PC-9 (cell line): Measurements from ENCODE around the gene COL15A1. TPM values are rescaled to one million over a fixed set of nuclear protein-coding genes. Genes with fewer than 3 reads are reported as not detected.

ENCODE experiments used
- BruUV-seq: library from RNA; stranded (reverse); fragments of 400-500 nt; replicated peaks from 2 replicates; lab custom pipeline; 2021; lab: Mats Ljungman, UMichigan
- CTCF ChIA-PET: fragments of 300-600 bp; sonication (Branson Sonifier 250); formaldehyde crosslinking; loops from one replicate; lab custom pipeline; 2022; ENCODE audit warnings: antibody characterized with exemption; lab: Charles Lee
- POLR2A ChIA-PET: fragments of 300-600 bp; sonication (Branson Sonifier 250); formaldehyde crosslinking; loops from one replicate; lab custom pipeline; 2022; ENCODE audit warnings: antibody characterized with exemption; ENCODE audit not compliant: unreplicated experiment; lab: Charles Lee
- DNase-seq, 2 experiments: peaks; one replicate each; pipeline versions ENCODE4 v3.0.0 to v3.0.0-alpha.2; 2015 to 2022; ENCODE audit warnings: mixed read lengths in 1 of 2
- H2AFZ ChIP-seq: fragments of 200-600 bp; sonication (generic); 2 replicates; pipeline ENCODE4 v1.8.1; 2017; ENCODE audit warnings: antibody characterized with exemption
- H3F3A ChIP-seq: fragments of 200-600 bp; sonication (generic); 2 replicates; pipeline ENCODE4 v1.8.1; 2017; ENCODE audit warnings: antibody characterized with exemption, mild to moderate bottlenecking, low read depth; ENCODE audit not compliant: insufficient read depth
- H3K27ac ChIP-seq: fragments of 200-600 bp; sonication (generic); 2 replicates; pipeline ENCODE4 v1.6.1; 2016; ENCODE audit warnings: mixed run types
- H3K27me3 ChIP-seq: fragments of 200-600 bp; sonication (generic); 2 replicates; pipeline ENCODE4 v1.6.1; 2016; ENCODE audit warnings: low read depth, mixed run types; ENCODE audit not compliant: insufficient read depth
- H3K36me3 ChIP-seq: fragments of 200-600 bp; sonication (generic); 2 replicates; pipeline ENCODE4 v1.6.1; 2016; ENCODE audit warnings: low read depth, mixed run types
- H3K4me1 ChIP-seq: fragments of 200-600 bp; sonication (generic); replicated peaks from 2 replicates; pipeline ENCODE4 v1.6.1; 2016; ENCODE audit warnings: mixed run types; ENCODE audit not compliant: insufficient read depth
- H3K4me2 ChIP-seq: fragments of 200-600 bp; sonication (generic); 2 replicates; pipeline ENCODE4 v1.6.1; 2017; ENCODE audit warnings: mixed run types
- H3K4me3 ChIP-seq: fragments of 200-600 bp; sonication (generic); 2 replicates; pipeline ENCODE4 v1.6.1; 2016; ENCODE audit warnings: mixed run types
- H3K79me2 ChIP-seq: fragments of 200-600 bp; sonication (generic); 2 replicates; pipeline ENCODE4 v1.6.1; 2017; ENCODE audit warnings: low read depth, mixed run types
- H3K9me2 ChIP-seq: fragments of 200-600 bp; sonication (generic); 2 replicates; pipeline ENCODE4 v1.8.1; 2017; ENCODE audit warnings: mild to moderate bottlenecking; ENCODE audit not compliant: insufficient read depth
- H3K9me3 ChIP-seq: fragments of 200-600 bp; sonication (generic); 2 replicates; pipeline ENCODE4 v1.8.1; 2016; ENCODE audit warnings: low read depth; ENCODE audit not compliant: insufficient read depth
- H4K20me1 ChIP-seq: fragments of 200-600 bp; sonication (generic); 2 replicates; pipeline ENCODE4 v1.8.1; 2017; ENCODE audit not compliant: insufficient read depth
- EZH2 ChIP-seq: fragments of 200-600 bp; sonication (generic); IDR thresholded peaks from 2 replicates; pipeline ENCODE4 v1.8.0; 2017; ENCODE audit warnings: antibody characterized with exemption, low read depth
- intact Hi-C: fragments of 100-400 bp; cut with micrococcal nuclease; formaldehyde crosslinking; loops from one replicate; pipeline ENCODE4 v1.10.0; 2022; ENCODE audit not compliant: unreplicated experiment
- total RNA-seq: library from RNA; stranded (reverse); gene quantifications from 2 replicates; pipeline ENCODE4 v1.2.3, GENCODE V29; 2021
- TF ChIP-seq, protein P1 (sequence below): fragments of 200-600 bp; sonication (generic); conservative IDR thresholded peaks from 2 replicates; pipeline ENCODE4 v1.6.1; 2017; ENCODE audit warnings: mixed run types, antibody characterized with exemption, mild to moderate bottlenecking, moderate library complexity

Gene COL15A1
- total RNA-seq, 1 experiment from 2014 or later: not detected

DNA sequence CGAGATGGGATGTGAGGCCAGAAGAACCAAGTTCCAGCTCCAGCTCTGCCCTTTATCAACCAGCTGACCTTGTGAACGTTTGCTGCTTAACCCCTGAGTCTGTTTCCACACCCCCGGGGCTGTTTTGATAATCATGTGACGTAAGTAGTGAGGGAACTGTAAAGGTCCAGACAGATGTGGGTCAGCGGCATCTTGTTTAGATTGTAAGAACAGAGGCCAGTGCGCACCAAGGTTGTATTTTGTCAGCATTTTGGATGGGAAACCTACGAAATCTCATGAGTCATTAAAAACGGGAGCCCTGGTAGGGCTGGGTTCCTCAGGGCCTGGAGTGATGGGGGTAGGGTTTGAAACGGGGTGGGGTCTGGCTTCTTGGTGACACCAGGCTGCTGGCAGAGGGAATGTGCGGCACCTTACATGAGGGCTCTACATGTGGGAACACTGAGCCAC is 13.8 kb upstream of the COL15A1 start:
- ChIA-PET CTCF (no interaction called here), POLR2A (no interaction called here)
- DNase-seq: no peak
- BruUV-seq: no TSS peak
- intact Hi-C loops: no loop called here
- no peak overlapping the region for H3K4me3 ChIP-seq
- no peaks in the 10 kb centered on the region for H4K20me1 ChIP-seq
- no peaks in the 10 kb centered on the region for H3F3A ChIP-seq
- H3K9me2 ChIP-seq: no peaks in the 10 kb centered on the region
- H3K27me3 ChIP-seq: peaks cover 16% of the 10 kb centered on the region; the same call in 1 of the 2 replicates
- no peak overlapping the region for H3K27ac ChIP-seq
- no peak overlapping the region for H2AFZ ChIP-seq
- no peaks in the 10 kb centered on the region for H3K9me3 ChIP-seq
- H3K79me2 ChIP-seq: no peaks in the 10 kb centered on the region
- no peaks in the 10 kb centered on the region for H3K4me1 ChIP-seq
- TF ChIP-seq, protein P1, sequence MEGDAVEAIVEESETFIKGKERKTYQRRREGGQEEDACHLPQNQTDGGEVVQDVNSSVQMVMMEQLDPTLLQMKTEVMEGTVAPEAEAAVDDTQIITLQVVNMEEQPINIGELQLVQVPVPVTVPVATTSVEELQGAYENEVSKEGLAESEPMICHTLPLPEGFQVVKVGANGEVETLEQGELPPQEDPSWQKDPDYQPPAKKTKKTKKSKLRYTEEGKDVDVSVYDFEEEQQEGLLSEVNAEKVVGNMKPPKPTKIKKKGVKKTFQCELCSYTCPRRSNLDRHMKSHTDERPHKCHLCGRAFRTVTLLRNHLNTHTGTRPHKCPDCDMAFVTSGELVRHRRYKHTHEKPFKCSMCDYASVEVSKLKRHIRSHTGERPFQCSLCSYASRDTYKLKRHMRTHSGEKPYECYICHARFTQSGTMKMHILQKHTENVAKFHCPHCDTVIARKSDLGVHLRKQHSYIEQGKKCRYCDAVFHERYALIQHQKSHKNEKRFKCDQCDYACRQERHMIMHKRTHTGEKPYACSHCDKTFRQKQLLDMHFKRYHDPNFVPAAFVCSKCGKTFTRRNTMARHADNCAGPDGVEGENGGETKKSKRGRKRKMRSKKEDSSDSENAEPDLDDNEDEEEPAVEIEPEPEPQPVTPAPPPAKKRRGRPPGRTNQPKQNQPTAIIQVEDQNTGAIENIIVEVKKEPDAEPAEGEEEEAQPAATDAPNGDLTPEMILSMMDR: no peak
- TF ChIP-seq EZH2: no peak
- no peak overlapping the region for H3K4me2 ChIP-seq
- no peaks in the 10 kb centered on the region for H3K36me3 ChIP-seq

DNA sequence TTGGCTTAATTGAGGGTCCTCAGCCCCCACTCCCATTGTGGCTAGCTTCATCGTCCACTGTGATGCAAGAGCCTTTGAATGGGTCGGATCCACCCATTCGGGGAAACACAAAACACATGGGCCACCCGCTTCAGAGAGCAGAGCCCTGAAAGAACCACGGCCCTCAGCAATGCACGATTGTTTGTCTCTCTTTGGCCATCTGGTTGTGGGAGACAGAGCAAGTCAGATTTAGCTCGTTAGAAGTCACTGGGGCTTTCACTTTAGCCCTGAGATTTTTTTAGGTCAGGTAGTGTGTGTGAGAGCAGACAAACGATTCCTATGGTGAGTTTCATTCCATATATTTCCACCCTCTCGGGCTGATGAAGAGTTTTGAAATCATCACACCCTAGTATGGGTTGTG is 12.9 kb upstream of the COL15A1 start:
- BruUV-seq: no TSS peak
- no peaks in the 10 kb centered on the region for H4K20me1 ChIP-seq
- peaks cover 25% of the 10 kb centered on the region for H3K27me3 ChIP-seq
- H3K4me2 ChIP-seq: no peak overlapping the region
- ChIA-PET POLR2A (no interaction called here), CTCF (no interaction called here)
- no peak overlapping the region for H3K4me3 ChIP-seq
- H3K79me2 ChIP-seq: no peaks in the 10 kb centered on the region
- H3K36me3 ChIP-seq: no peaks in the 10 kb centered on the region
- H3K4me1 ChIP-seq: no peaks in the 10 kb centered on the region
- no peaks in the 10 kb centered on the region for H3K9me3 ChIP-seq
- no peak overlapping the region for H3K27ac ChIP-seq
- intact Hi-C loops: no loop called here
- no peak for TF ChIP-seq EZH2
- TF ChIP-seq, protein P1: no peak
- H2AFZ ChIP-seq: no peak overlapping the region
- no peaks in the 10 kb centered on the region for H3K9me2 ChIP-seq
- no peak for DNase-seq
- no peaks in the 10 kb centered on the region for H3F3A ChIP-seq

DNA sequence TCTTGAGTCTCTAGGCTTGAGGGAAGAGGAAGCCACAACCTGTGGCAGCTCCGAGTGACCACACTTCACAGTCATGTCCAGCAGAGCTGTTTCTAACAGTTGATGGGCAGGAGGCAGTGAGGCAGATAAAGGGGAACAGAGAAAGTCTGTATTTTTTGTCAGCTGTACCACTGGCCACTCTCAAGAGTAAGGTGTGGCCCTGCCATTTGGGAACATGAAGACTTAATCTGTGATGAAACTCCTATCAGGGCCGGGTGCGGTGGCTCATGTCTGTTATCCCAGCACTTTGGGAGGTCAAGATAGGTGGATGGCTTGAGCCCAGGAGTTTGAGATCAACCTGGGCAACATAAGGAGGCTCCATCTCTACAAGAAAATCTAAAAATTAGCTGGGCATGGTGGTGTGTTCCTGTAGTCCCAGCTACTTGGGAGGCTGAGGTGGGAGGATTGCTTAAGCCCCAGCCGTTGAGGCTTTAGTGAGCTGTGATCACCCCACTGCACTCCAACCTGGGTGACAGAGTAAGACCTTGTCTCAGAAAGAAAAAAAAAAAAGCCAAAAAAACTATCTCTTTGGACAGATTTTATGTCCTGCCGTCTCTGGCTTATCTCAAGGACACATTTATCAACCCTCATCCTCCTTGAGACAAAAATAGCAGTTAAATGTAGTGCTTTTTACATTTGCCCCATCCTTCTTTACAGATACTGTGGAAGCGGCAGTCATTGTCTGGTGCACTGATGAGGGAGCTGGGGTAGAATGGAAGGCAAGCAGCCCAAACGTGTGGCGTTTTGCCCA is 11.9 kb upstream of the COL15A1 start:
- no TSS peak for BruUV-seq
- no peak overlapping the region for H3K4me2 ChIP-seq
- H2AFZ ChIP-seq: no peak overlapping the region
- no peak overlapping the region for H3K27ac ChIP-seq
- H3K79me2 ChIP-seq: no peaks in the 10 kb centered on the region
- CTCF ChIA-PET: no interaction called here
- H3K4me1 ChIP-seq: no peaks in the 10 kb centered on the region
- no peaks in the 10 kb centered on the region for H3K9me3 ChIP-seq
- no peaks in the 10 kb centered on the region for H3K36me3 ChIP-seq
- no peak for TF ChIP-seq EZH2
- no peaks in the 10 kb centered on the region for H3F3A ChIP-seq
- H3K27me3 ChIP-seq: peaks cover 35% of the 10 kb centered on the region
- no peak for DNase-seq
- intact Hi-C loops: no loop called here
- H3K9me2 ChIP-seq: no peaks in the 10 kb centered on the region
- no peak overlapping the region for H3K4me3 ChIP-seq
- POLR2A ChIA-PET: no interaction called here
- no peaks in the 10 kb centered on the region for H4K20me1 ChIP-seq
